ENCODE measurements around the gene MAP3K8. TPM values are rescaled to one million over a fixed set of nuclear protein-coding genes. Genes with fewer than 3 reads are reported as not detected.

Gene MAP3K8
- total and polyA plus RNA-seq, 8 donors, result 2.2 to 38.7 (median 13.3) TPM

DNA sequence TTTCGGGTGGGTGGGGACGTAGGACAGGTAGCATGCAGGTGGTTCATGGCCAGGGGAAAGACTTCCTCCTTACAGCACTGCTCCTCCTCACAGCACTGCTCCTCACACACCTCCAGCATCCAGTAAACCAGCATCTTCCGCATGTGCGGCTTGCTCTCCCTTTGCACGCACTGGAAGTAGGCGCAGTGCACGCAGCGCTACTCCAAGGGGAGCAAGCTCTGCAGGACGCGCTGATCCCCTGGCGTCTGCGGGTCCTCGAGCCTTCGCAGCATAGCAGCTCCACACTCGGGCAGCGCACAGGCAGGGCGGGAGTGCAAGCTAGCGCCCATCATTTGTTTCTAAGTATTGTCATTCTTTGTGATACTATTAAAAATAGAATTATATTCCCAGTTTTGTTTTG lies 30.5 kb upstream of the MAP3K8 start:
- Histone ChIP-seq H3K27me3 (no peaks in the 10 kb centered on the region), H3K36me3 (no peaks in the 10 kb centered on the region), H3K9me3 (peaks cover 0 to 16% (median 7%) of the 10 kb centered on the region in 4 donors), H3K27ac (no peak overlapping the region), H3K4me1 (no peaks in the 10 kb centered on the region), H3K4me3 (no peak overlapping the region)
- TF ChIP-seq POLR2AphosphoS5 (IDR thresholded peaks at IDR 0.05) (no peak), POLR2A (IDR thresholded peaks at IDR 0.05) (no peak), EP300 (IDR thresholded peaks at IDR 0.05) (no peak)
- TF ChIP-seq, protein P1, sequence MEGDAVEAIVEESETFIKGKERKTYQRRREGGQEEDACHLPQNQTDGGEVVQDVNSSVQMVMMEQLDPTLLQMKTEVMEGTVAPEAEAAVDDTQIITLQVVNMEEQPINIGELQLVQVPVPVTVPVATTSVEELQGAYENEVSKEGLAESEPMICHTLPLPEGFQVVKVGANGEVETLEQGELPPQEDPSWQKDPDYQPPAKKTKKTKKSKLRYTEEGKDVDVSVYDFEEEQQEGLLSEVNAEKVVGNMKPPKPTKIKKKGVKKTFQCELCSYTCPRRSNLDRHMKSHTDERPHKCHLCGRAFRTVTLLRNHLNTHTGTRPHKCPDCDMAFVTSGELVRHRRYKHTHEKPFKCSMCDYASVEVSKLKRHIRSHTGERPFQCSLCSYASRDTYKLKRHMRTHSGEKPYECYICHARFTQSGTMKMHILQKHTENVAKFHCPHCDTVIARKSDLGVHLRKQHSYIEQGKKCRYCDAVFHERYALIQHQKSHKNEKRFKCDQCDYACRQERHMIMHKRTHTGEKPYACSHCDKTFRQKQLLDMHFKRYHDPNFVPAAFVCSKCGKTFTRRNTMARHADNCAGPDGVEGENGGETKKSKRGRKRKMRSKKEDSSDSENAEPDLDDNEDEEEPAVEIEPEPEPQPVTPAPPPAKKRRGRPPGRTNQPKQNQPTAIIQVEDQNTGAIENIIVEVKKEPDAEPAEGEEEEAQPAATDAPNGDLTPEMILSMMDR (IDR thresholded peaks at IDR 0.05), result no peak
- intact Hi-C loops (cut with DNase I; ENCODE audit: low total_unique reads), result no loop called here
- no peak for DNase-seq
- whole genome bisulfite sequencing, 5 donors, result 94 to 98% (median 97%) methylated on average over 17 to 18 of the region's 18 CpGs

DNA sequence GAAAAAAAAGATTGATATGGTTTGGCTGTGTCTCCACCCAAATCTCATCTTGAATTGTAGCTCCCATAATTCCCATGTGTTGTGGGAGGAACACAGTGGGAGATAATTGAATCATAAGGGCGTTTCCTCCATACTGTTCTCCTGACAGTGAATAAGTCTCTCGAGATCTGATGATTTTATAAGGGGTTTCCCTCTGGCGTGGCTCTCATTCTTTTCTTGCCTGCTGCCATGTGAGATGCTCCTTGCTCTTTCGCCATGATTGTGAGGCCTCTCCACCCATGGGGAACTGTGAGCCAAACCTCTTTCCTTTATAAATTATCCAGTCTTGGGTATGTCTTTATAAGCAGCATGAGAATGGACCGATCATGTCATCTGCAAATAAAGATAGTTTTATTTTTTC lies 29.4 kb upstream of the MAP3K8 start:
- Histone ChIP-seq H3K9me3 (peaks cover 0 to 16% (median 7%) of the 10 kb centered on the region in 4 donors), H3K36me3 (no peaks in the 10 kb centered on the region), H3K4me3 (no peak overlapping the region), H3K27ac (no peak overlapping the region), H3K27me3 (no peaks in the 10 kb centered on the region), H3K4me1 (no peaks in the 10 kb centered on the region)
- intact Hi-C loops (cut with DNase I; ENCODE audit: low total_unique reads), result no loop called here
- TF ChIP-seq, protein P1 (IDR thresholded peaks at IDR 0.05), result no peak
- TF ChIP-seq POLR2AphosphoS5 (IDR thresholded peaks at IDR 0.05), result no peak
- no peak for TF ChIP-seq POLR2A (IDR thresholded peaks at IDR 0.05)
- no peak for TF ChIP-seq EP300 (IDR thresholded peaks at IDR 0.05)
- WGBS, 5 donors, result 84 to 91% (median 86%) methylated on average over 5 of the region's 5 CpGs
- DNase-seq, result no peak

DNA sequence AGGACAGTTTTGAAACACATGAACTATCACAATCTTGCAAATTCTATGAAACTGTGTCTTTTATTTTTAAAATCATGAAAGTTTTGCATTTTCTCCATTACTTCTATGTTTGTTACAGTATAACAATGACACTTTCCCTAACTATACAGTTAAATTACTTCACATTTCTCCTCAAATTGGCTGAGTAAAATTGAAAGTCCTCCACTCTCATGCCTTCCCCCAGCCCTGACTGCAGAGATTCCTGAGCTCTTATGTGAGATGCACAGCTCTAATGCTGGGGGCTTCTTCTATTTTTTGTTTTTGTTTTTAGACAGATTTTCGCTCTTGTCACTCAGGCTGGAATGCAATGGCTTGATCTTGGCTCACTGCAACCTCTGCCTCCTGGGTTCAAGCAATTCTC lies 22.7 kb upstream of the MAP3K8 start:
- DNase-seq, result no peak
- whole genome bisulfite sequencing, 5 donors, result 86 to 100% (median 100%) methylated on average over 1 of the region's 1 CpG
- Histone ChIP-seq H3K36me3 (no peaks in the 10 kb centered on the region), H3K9me3 (no peaks in the 10 kb centered on the region), H3K4me1 (peaks cover 0 to 6% (median 0%) of the 10 kb centered on the region in 4 donors), H3K27me3 (no peaks in the 10 kb centered on the region), H3K4me3 (no peak overlapping the region), H3K27ac (no peak overlapping the region)
- intact Hi-C loops (cut with DNase I; ENCODE audit: low total_unique reads), result no loop called here
- no peak for TF ChIP-seq POLR2A (IDR thresholded peaks at IDR 0.05)
- TF ChIP-seq EP300 (IDR thresholded peaks at IDR 0.05), result no peak
- TF ChIP-seq, protein P1 (IDR thresholded peaks at IDR 0.05), result no peak
- TF ChIP-seq POLR2AphosphoS5 (IDR thresholded peaks at IDR 0.05), result no peak

DNA sequence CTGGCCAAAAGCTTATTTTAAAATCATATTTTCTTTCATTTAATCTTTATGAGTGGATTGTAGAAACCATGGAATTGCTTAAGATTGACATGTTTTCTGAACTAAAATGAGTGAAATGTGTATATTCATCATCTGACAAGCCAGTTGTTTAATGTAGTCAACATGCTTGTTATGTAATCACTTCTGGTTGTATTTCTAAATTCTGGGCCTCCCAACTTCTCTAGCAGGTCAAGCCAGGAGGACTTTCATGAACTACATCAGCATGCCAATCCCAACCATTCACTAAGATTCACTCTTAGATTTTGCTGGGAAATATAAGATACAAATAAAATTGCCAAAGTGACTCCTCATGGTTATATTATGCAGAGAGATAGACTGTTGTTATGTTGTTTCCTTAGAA lies 21.1 kb upstream of the MAP3K8 start:
- H3K36me3 ChIP-seq, result no peaks in the 10 kb centered on the region
- intact Hi-C loops (cut with DNase I; ENCODE audit: low total_unique reads), result no loop called here
- no peak overlapping the region for H3K27ac ChIP-seq
- no peak for TF ChIP-seq POLR2A (IDR thresholded peaks at IDR 0.05)
- TF ChIP-seq, protein P1 (IDR thresholded peaks at IDR 0.05), result no peak
- TF ChIP-seq EP300 (IDR thresholded peaks at IDR 0.05), result no peak
- TF ChIP-seq POLR2AphosphoS5 (IDR thresholded peaks at IDR 0.05), result no peak
- peaks cover 0 to 6% (median 0%) of the 10 kb centered on the region in 4 donors for H3K4me1 ChIP-seq
- H3K27me3 ChIP-seq, result no peaks in the 10 kb centered on the region
- H3K9me3 ChIP-seq, result no peaks in the 10 kb centered on the region
- H3K4me3 ChIP-seq, result no peak overlapping the region
- DNase-seq, result no peak

All from stomach (tissue), 9 donors.